HG03469 (cell line): ENCODE data around the gene ELP4.
A peak's percentile ranks its signal among the peaks of the same experiment; 100 is the strongest.
"Not testable (repeated sequence)": the region's sequence is repeated elsewhere in the genome, so short reads cannot be mapped to it uniquely, and the experiment has no call there.

Experiments used
- ATAC-seq: cut with Tn5 transposase; IDR thresholded peaks from one replicate; pipeline ENCODE4 v1.9.1; 2021; ENCODE audit warnings: mild to moderate bottlenecking, moderate library complexity, moderate number of reproducible peaks; ENCODE audit not compliant: unreplicated experiment

The ELP4 gene

DNA sequence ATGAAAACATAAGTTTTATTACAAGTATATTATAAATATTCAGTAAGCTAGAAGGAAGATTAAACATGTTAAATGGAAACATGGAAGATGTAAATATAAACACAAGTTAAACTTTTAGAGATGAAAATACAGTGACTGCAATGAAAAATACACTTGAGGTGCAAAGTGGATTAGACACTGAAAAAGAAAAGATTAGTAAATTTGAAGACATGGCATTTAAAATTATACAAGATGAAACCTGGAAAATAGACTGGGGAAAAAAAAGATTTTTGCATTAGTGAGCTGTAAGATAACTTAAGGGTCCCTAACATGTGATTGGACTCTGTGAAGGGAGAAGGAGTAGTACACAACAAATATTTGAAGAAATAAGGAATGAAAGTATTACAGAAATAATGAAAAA is 33.3 kb downstream of the ELP4 start:
- ATAC-seq = no peak

- ATAC-seq = no peak
Measured at GRCh38 chr11:31555938-31556337, 46.4 kb downstream of the ELP4 start.

DNA sequence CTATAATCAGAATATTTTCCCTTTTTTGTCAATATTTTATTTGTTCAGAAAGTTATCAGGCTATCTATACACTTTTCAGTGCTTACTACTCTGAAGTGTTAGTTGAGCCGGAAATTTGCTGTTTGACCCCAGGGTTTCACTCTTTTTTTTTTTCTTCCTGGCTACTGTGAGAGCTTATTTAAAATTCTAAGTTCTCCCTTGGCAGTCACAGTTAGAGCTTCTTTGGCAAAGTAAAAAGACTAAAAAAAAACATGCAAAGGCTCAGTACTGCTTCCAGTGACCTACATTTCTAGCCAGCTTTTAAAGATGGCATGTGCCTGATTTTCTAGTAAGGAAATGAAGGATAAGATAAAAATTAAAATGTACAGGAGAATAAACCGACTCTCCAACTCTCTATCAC is 48.4 kb downstream of the ELP4 start:
- ATAC-seq = no peak

DNA sequence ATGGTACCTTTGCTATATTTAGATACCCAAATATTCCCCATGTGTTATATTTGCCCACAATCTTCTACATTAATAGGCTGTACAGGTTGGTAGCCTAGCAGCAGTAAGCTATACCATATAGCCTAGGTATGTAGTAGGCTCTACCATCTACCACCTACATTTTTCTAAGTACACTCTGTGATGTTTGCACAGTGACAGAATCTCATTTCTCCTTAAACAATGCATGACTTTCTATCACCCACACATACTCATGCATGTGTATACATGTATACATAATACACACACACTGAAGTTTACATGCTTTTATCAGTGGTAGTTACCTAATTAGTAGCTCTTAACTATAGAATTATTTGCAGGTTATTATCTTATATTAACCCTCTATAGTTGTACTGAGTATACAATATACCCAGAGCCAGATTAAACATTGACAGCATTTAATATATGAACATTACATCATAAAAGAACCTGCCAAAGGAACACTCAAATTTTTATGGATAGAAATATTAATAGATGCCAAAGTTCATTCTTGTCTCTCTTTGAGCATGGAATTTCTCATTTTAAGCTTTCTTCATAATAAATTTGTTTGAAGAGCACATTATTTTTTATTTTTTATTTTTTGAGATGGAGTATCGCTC is 51.4 kb downstream of the ELP4 start:
- no peak for ATAC-seq

GRCh38 chr11:31564517-31564916 is 55.0 kb downstream of the ELP4 start:
- not testable (repeated sequence) for ATAC-seq

DNA sequence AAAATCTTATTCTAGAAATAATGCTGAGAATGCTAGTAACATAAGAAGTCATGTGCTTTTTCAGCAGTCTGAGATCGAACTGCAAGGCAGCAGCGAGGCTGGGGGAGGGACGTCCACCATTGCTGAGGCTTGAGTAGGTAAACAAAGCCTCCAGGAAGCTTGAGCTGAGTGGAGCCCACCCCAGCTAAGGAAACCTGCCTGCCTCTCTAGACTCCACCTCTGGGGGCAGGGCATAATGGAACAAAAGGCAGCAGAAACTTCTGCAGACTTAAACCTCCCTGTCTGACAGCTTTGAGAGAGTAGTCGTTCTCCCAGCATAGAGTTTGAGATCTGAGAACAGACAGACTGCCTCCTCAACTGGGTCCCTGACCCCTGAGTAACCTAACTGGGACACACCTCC is 64.6 kb downstream of the ELP4 start:
- ATAC-seq = not testable (repeated sequence)

DNA sequence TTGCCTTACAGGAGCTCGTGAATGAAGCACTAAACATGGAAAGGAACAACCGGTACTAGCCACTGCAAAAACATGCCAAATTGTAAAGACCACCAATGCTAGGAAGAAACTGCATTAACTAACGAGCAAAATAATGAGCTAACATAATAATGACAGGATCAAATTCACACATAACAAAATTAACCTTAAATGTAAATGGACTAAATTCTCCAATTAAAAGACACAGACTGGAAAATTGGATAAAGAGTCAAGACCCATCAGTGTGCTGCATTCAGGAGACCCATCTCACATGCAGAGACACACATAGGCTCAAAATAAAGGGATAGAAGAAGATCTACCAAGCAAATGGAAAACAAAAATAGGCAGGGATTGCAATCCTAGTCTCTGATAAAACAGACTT is 66.2 kb downstream of the ELP4 start:
- not testable (repeated sequence) for ATAC-seq

DNA sequence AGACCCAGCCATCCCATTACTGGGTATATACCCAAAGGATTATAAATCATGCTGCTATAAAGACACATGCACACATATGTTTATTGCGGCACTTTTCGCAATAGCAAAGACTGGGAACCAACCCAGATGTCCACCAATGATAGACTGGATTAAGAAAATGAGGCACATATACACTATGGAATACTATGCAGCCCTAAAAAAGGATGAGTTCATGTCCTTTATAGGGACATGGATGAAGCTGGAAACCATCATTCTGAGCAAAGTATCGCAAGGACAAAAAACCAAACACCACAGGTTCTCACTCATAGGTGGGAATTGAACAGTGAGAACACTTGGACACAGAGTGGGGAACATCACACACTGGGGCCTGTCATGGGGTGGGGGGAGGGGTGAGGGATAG is 69.8 kb downstream of the ELP4 start:
- not testable (repeated sequence) for ATAC-seq

DNA sequence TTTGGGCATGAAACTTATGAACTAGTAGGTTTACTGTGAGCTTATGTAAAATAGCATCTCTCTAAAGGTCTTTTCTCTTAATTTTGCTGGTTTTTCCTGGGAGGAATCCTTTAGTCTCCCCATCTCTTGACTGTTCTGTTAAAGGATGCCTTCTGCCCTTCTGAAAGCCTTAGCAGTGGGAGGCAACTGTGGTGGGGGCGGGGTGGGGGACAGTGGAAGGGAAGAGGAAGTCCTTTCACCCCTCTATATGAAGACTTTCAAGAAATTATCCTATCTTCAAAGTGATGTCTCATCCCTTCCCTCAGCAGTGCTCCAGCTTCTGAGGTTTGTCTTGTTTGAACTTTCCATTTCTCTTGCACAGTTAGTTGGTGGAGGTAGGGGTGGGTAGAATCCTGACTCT is 73.1 kb downstream of the ELP4 start:
- ATAC-seq = no peak

DNA sequence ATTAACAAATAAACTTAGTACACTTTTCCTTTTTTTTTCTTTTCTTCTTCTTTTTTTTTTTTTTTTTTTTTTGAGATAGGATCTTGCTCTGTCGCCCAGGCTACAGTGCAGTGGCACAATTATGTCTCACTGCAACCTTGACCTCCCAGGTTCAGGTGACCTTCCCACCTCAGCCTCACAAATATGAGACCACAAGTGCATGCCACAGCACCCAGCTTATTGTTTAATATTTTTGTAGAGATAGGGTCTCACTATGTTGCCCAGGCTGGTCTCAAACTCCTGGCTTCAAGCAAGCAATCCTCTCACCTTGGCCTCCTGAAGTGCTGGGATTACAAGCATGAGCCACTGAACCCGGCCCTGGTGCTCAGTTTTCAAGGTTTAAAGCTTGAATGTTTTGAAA is 88.9 kb downstream of the ELP4 start:
- ATAC-seq = no peak

- ATAC-seq = no peak
Measured at GRCh38 chr11:31601635-31602282, 92.2 kb downstream of the ELP4 start.

DNA sequence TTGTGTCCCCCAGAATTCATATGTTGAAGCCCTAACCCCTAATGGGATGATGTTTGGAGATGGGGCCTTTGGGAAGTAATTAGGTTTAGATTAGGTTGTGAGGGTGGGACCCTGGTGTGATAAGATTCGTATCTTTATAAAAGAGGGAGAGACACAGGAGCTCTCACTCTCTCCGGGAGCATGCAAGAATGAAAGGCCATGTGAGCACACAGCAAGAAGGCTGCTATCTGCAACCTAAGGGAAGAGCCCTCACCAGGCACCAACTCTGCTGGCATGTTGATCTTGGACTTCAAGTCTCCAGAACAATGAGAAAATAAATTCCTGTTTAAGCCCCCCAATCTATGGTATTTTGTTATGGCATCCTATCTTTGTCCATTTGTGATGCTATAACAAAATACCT is 97.3 kb downstream of the ELP4 start:
- no peak for ATAC-seq

DNA sequence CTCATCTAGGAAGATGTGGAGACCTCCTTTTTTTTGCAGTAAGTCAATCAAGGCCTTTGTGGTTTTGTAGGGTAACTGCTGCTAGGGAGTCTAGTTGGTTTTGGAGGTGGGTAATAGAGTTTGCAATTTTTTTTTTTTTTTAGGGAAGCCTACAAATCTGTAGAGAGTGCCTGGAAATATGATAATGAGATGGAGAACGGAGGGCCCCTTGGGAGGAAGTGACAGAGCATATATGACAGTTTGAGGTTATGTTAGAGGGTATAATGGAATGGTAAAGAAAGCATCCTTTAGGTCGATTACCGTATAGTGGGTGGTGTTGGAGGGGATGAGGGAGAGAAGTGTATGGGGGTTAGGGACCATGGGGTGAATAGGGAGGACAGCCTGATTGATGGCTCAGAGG is 98.3 kb downstream of the ELP4 start:
- no peak for ATAC-seq

DNA sequence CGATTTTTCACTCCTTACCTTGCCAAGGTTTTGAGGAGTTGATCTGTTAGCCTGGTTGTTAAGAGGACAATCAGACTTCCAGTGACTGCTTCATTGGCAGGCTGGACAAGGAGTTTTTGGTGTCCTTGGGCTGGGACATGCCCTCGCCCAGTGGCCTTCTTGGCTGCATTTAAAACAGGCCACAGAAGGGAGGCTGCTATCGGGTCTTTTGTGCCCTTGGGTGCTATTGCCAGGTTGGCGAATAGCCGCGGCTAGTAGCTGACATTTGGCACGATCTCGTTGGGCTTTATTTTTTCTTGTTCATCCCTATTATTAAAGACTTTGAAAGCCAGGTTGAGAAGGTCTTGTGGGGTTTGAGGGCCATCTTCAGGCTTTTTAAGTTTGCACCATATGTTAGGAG is 99.4 kb downstream of the ELP4 start:
- no peak for ATAC-seq

DNA sequence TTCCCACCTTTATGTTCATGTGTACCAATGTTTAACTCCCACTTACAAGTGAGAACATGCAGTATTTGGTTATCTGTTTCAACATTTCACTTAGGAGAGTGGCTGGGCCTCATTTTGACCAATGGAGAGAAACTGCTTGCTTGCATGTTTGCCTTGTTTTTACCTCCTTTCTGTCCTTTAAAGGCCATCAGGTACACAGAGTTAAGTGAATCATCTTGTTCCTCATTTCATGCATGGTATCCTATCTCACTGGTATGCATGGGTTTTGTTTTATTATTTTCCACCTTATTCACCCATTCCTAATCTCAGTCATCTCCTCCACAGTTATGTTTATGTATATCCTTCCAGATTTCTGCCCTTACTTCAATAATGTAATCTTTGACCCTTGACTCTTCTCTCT is 101.0 kb downstream of the ELP4 start:
- ATAC-seq = no peak

DNA sequence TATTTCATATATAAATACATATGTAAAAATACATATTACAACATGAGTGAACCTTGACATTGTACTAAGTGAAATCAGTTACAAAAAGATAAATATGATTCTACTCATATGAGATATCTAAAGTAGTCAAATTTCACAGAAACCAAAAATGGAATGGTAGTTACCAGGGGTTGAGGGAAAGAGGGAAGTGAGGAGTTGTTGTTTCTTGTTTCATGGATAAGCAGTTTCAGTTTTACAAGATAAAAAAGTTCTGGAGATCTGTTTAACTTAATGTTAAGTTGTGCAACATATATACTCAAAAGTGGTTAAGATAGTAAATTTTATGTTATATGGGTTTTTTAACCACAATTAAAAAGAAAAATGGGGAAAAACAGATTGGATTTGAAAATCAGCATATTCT is 107.7 kb downstream of the ELP4 start:
- ATAC-seq = no peak

DNA sequence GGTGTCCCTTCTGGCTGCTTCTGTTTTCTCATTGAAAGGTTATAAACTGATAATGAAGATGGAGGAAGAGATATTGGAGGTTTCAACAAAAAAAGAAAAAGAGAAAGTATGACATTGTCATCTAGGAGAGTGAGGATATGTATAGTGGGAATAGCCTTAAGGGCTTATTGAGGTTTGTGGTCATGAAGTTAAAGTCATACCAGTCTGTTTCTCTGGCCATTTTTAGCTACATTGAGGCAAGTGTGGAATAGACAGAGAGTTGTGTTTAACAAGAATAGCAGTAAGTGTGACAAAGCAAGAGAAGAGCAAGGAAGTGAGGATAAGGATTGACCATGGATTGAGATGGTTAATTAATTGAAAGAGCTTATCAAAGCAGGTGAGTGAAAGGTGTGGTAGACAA is 110.4 kb downstream of the ELP4 start:
- ATAC-seq = peak; percentile 82

DNA sequence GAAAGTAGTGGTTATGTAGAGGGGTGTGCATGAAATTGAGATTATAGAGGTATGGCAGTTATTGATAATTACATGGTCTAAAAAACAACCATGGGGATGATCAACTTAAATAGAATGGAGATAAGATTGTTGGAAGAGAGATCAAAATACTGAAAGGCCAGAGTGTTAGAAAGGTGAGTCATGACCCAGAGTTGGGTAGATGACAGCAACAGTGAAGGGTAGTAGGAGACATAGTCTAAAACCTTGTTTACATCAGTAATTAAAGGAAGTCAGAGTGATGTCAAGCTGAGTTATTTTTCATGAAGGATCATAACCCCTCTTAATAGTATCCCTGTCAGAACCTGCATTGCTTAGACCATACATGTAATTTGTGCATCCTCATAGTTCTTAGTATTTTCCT is 110.9 kb downstream of the ELP4 start:
- no peak for ATAC-seq

DNA sequence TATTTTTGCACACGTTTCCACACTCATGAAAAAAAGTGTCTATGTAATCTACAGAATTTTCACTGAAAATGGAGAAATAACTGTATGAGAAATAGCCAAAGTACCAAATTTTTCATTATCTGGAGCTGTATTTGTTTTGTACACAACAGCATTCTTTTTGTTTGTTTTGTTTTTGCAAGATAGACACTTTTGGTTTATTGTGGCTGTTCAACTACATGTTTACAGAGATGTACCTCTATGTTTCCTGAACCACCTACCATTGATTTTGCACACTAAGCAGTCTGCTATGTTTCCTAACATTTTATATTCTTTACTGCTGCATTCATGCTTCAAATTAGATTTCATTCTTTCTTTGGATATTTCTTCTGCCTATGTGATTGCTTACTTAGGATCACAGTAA is 116.3 kb downstream of the ELP4 start:
- no peak for ATAC-seq

DNA sequence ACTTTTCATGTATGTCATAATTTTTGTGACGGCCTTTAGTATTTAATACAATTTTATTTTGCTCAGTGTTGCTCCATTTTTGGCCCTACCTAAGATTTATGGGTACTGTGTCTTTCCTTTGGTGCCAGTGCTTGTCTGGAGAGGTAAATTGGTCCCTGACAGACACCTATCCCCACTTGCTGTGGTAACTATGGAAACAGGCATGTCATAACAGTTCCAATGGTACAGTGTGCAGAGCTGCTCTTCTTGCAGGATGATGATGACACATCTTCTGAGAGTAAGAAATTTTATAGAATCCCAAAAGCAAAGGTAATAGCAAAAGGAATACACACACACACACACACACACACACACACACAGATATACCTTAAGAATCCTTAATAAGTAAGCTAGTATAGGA is 118.5 kb downstream of the ELP4 start:
- ATAC-seq = no peak

DNA sequence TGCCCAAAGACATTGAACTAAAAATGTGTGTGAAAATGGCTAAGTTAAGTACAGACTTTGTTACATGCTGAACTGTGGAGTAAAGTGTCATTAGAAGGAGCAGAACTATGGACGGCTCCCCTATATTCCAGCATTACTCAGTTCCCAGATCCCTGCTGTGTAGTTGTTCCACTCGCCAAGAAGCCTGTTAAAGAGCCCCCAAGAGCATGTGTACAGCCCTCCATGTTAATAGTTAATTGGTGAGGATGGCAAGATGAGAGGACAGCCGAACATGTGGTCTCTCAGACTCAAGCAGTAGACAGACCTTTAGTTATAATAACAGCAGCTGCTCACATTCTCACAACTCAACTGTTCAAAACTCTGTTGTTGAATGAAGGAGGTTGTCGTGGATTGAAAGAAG is 127.4 kb downstream of the ELP4 start:
- ATAC-seq = no peak

GRCh38 chr11:31640611-31641010 is 131.0 kb downstream of the ELP4 start:
- ATAC-seq = no peak

DNA sequence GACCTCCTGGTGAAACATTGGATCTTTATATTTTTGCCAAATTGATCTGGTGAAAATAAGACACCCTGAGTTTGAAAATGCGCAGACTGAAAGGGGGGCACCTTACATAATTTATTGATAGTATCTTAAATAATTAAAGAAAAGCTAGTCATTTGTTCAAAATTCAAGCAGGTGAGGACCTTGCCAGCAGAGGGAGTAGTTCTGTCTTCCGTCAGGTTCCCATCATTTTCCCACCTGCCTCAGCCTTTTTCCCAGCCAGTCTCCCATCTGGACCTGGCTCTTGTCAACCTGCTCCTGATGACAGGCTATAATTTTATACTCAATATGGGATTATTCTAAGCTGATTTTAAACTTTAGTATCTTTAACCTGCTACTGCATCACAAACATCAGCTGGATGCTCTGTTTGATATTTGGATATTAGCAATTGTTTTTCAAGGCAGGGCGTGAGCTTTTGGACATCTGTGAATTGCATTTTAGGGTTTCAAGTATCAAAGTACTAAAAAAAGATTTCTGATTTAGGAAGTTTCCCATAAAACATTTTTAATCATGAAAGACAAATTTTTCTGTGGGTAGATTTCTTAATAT is 132.0 kb downstream of the ELP4 start:
- ATAC-seq = no peak
